CD4-positive, alpha-beta T cell treated with Interleukin-1 beta for 1 hour (primary cell): ENCODE data around the gene BAG1.

Experiments
- DNase-seq, 2 donors: peaks; one replicate each; pipeline ENCODE4 v3.0.0-alpha.2; 2020 to 2022

BAG1 gene

GRCh38 chr9:33209394-33209793 is 55.1 kb downstream of the BAG1 start:
- DNase-seq: no peak

GRCh38 chr9:33202552-33203201 is 61.8 kb downstream of the BAG1 start:
- DNase-seq: peak; percentile 33 to 67
